AG08395 (cell line): ENCODE results near the gene ELL3.
"Not testable (repeated sequence)": the region's sequence is repeated elsewhere in the genome, so short reads cannot be mapped to it uniquely, and the experiment has no call there.

ENCODE experiments used
- DNase-seq: peaks from one replicate; pipeline ENCODE4 v3.0.0; 2012; ENCODE audit warnings: mixed read lengths, low spot score

Gene ELL3

DNA sequence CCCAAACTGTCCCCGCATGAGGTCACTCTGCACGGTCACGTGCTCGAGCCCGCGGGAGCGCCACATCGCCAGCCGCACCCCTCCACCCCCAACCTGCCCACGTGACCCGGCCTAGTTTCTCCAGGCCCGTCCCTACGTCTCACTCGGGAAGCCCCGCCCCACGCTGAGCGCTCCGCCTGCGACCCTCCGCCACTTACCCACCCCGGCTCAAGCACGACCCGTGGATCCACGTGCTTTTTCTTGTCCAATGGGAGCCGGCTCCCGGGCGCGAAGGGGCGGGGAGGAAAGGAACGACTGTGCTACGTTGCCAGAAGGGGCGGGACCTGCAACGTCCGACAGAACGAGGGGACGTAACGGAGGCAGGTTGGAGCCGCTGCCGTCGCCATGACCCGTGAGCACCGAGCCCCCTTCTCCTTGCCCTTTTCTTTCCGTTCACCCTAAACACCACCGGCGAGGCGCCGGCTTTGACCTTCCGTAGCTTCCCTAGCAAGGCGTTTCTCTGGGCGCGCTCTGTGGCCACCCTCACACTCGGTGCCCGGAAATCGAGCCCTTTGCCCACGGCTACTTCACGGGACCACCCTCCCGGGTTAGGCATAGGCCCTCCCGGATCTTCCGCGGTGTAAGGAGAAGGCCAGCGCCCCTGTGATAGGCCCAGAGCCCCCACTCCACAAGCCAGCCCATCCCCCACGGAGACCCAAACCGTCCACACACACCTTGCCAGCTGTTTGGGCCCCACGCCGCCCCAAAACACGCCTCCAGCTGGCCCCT is 15.4 kb upstream of the ELL3 start, which contains the start of gene SERF2:
Gene SERF2, plus strand, starts transcription at position 328 of the 768 bp plus-strand sequence. Its CDS starts 57 bp downstream, at position 385.
- peak; percentile 100 for DNase-seq

DNA sequence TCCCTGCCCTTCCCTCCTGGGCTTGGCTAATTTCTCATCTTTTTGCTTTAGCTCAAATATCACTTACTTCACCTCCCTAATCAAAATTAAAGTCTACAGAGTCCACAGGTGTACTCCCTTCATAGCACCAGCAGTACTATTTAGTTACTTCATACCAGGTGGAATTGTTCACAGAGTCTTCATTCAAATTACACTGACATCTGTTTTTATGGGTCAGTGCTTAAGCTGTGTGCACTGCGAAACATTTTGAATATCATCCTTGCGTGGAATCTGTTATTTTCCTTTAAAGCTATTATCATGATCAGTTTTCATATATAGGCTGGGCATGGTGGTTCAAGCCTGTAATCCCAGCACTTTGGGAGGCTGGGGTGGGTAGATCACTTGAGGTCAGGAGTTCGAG is 12.6 kb upstream of the ELL3 start:
- no peak for DNase-seq

DNA sequence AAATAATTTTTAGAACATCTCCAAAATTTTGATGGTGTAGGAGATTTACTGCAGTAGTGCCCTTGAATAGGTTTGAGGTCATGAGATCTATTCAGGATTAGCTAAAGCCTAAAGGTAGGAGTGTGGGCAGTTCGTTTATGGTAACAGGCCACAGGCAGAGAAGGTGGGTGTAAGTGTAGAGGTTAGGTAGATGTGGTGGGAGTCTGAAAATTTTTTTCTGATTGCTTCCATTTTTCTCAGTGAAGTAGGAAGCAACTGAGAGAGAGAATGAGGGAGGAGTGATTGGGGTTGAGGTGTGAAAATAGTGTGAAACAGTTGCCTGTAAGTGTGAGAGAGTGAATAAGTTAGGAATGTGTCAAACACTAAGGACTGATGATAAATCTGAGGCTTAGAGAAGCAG is 2.2 kb upstream of the ELL3 start:
- DNase-seq, result no peak

DNA sequence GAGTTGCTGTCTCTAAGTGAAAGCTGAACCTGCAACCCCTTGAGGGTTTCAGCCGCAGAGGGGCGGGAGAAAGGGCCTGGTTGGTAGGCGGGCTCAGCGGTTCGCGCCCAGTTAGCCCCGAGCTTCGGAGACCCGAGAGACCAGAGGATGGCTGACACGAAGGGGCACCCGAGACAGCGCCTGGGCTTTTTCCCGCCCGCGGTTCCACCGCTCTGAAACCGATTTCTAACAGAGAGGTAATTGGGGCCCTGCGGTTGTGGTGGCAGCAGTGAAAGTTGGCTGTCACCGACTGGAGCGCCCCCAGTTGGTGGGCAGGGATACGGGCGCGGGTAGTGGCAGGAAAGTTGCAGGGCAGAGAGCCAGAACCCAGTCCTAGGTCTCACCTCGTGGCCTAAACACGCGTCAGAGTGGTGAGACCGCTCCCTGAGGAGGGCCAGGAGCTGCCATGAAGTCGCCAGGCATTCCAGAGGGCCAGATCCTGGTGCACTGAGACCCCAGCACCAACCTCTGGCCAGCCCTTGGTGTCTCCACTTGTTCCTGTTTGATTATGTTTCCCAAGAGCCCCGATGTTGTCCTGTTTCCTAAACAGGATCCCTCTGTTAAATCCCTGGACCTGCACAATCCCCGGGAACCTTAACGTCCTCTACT is 625 bp upstream of the ELL3 start:
- peak; percentile 71 for DNase-seq

DNA sequence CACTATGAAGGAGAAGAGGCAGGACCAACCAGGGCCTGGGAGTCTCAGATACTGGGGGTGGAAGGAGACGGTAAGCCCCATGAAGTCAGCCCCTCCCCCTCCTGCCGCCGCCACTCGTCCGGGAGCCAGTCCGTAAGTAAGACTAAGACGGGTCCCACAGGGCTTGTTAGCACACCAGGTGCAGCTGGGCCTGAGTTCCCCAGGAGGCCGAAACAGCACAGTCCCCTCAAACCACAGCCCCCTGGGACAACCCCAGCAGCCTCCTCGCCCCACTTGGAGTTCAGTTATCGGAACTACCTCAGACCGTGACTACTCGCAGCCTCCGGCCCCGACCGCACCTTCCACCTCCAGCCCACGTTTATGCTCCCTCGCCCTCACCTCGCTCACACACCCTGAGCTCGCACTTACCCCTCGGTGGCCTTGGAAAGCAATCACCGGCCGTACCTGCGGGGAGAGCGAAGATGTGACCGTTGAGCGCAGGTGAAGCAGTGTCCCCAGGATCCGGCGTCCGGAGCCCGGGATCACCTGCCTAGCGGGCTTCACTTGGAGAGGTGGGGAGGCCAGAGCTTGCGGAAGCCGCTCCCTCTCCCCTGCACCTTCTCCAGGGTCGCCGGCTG is 557 bp downstream of the ELL3 start:
- no peak for DNase-seq

DNA sequence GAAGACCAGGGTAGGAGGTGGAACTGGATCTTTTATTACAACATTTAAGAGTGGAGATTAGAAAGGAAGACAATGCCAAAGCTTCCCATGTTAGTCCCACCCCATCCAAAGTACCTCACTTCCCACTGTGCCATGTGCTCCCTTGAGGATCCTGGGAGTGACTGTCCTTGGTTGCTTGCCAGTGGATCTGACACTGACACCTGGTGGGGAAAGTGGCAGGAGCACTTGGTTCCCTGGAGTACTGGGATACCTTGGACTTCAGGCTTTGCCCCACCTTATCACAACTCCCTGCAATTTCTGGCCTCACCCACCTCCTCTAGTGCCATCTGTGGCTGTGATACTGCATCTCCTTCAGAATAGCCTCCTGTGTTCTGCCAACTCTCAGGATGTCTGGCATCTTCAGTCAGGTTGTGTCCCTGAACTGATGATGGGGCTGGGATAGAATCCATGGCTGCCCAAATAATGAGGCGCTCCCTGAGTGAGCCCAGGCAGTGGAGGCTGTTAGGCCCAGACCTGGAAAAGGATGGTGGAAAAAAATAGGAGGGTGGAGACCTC is 1.3 kb downstream of the ELL3 start:
- DNase-seq, result peak; percentile 38

DNA sequence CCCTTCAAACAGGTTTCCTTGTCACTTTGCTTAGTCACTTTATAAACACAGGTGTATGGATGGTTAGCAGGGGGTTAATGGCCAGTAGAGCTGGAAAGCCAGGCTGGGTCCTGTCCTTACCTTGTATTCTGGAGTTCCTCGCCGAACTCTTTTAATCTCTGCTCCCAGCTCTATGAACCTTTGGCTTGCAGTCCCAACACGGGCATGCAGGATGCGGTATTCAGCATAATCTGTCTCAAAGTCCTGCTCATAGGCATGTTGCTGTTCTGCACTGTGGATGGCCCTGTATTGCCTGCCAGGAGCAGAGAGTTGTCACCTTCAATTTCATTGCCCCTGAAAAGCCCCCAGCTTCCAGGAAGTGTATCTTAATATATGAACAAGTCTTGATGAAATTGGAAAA is 2.7 kb downstream of the ELL3 start:
- DNase-seq, result no peak

DNA sequence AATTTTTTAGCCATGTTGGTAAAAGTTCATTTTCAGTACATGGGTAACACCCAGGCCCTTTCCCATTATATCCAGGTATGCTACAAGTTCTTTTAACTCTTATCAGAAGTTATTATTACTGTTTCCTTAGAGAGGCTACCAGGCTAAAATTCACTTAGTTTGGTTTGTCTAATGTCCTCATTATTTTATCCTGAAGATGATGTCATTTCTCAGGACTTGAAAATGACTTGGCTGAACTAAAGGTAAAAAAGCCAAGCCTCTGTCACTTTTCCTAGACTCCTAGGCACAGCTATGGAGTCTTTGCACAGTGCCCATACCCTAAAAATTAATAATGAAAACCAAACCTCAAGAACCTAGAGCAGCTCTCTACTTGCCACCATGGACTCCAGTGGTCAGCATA is 4.1 kb downstream of the ELL3 start:
- no peak for DNase-seq

DNA sequence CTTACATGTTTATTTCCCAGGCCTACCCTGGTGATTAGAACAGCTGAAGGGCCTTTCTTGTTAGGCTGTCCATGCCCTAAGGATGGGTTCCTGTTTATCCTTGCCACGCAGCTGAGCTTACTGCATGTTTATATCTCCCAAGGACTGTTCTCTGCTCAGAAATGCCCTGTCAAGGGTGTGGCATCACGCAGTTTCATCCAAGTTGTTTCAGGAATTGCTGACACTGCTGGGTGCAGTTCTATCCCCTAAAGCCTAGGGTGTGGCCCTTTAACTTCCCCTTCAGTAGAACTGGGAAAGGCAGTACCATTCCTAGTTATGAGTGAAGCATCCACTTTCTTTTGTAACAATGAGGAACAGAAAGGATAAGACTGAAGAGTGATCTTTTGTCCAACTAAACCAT is 5.0 kb downstream of the ELL3 start:
- DNase-seq, result no peak

DNA sequence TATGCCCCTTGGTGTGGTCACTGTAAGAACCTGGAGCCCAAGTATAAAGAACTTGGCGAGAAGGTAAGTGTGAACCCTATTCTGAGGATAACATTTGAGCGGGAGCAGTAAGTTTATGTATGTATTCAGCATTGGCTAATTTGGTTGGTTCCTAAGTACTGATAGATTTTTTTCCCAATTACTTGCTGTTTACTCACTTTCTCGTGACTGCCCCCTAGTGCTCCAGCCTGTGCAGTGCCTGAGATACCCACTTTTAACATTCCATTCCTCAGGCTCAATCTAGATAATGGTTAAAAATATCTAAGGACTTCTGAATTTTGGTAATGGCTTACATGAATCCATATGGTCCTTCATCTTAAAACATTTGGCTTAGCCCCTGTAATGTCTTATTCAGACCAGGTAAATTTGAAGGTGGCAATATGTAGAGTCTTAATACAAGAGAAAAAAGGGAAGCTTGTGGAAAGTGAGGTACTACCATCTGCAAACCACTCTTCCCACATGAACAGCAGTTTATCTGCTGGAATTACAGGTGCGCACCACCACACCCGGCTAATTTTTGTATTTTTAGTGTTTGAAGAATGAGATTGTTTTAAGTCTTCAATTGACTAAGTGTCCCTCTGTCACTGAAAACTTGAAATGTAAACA is 7.1 kb downstream of the ELL3 start:
- DNase-seq, result peak; percentile 72

DNA sequence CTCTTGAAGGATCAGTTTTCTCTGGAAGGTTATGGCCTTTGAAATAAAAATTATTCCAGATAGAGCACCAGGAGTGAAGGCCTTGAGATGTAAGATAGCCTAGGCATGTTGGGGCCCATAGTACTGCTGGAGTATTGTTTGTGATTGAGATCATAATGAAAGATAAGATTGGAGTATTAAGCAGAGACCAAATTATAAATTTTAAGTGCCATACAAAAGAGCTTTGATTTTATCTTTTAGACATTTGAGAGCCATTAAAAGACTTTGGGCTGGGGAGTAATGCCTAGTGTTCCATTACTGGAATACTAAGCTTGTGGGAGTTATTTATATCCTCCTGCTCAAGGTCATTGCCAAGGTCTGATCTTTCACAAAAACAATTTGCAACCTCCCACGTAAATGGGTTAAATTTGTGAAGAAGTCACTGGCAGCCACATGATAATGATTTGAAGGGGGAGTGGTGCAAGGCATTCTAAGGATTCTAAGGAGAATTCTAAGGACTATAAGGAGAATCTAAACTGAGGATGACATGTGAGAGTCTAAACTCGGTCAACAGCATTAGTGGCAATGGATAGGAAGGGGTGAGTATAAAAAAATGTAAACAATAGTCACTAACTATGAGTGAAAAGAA is 12.8 kb downstream of the ELL3 start:
- DNase-seq, result no peak

DNA sequence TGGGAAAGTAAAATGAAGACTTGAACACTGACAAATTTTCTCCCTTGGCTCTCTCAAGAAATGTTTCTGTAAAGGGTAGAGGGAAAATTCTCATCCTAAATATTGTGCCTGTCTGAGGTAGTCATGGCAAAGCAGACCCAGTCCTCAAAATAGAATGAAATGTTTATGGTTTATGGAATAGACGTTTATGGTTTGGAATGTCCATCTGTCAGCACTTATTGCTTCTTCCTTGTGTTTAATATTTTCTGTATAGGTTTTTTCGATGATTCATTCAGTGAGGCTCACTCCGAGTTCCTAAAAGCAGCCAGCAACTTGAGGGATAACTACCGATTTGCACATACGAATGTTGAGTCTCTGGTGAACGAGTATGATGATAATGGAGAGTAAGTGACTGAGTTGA is 13.9 kb downstream of the ELL3 start:
- DNase-seq, result no peak

DNA sequence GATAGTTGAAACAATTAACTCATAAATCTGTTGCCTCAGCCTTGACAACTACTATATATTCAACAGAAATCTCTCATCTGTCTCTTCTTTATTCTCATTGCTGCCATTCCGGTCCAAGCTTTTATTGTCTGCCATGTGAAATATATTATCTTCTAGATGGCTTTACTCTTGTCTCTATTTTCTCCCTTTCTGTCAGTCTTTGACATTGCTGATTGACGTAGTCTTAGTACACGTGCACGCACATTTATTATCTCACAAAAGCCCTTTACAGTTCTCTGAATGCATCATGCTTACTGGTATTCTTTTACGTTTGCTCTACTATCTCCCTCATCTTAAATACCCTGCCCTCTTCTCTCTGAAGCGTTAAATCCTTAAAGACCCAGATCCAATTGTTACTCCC is 24.9 kb downstream of the ELL3 start:
- no peak for DNase-seq

DNA sequence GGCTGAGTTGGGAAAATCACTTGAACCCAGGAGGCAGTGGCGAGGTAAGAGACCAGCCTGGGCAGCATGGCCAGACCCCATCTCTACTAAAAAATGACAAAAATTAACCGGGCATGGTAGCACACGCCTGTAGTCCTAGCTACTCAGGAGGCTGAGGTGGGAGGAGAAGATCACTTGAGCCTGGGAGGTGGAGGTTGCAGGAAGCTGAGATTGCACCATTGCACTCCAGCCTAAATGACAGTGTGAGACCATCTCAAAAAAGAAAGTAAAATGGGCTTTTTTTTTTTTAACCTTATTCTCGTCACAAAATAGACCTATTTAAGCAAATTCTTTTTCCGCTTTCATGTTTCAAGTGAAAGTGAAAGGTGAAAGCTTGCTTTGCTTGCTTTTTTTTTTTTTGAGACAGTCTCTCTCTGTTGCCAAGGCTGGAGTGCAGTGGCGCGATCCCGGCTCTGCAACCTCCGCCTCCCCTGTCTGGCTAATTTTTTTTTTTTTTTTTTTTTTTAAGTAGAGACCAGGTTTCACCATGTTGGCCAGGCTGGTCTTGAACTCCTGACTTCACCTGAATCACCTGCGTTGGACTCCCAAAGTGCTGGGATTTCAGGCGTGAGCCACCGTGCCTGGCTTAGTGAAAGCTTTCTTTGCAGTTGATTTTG is 26.9 kb downstream of the ELL3 start:
- no peak for DNase-seq

DNA sequence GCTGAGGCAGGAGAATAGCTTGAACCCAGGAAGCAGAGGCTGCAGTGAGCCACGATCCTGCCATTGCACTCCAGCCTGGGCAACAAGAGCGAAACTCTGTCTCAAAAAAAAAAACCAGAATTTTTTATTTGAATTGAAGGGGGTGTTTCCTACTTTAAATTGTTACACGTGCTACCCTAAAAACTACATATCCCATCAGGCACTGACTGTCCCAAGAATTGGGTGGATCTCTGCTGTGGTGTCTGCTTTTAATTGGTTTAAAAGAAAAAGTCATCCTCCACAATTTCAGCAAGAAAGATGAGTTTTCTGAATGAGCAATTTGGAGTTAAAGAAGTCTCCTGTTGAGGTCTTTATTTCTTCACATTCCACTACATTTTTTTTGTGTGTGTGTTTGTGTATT is 28.4 kb downstream of the ELL3 start:
- peak; percentile 55 for DNase-seq

DNA sequence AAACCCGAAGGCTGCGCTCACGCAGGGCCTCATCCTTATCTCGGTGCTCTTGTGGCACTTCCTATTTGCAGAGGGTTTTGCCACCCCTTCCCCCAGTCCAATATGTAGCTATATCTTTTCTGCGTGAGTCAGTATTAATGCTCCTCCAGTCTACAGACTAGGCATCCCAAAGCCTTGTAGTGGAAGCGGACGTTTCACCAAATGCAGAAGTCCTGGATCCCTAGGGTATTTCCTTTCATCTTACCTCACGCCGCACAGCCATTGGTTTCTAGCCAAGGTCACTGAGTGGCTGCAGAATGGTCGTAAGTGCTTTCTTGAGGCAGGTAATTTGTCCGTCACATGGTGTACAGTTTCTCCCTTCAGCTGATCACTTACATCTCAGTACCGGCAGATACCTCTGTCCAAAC is 29.9 kb downstream of the ELL3 start:
- not testable (repeated sequence) for DNase-seq

DNA sequence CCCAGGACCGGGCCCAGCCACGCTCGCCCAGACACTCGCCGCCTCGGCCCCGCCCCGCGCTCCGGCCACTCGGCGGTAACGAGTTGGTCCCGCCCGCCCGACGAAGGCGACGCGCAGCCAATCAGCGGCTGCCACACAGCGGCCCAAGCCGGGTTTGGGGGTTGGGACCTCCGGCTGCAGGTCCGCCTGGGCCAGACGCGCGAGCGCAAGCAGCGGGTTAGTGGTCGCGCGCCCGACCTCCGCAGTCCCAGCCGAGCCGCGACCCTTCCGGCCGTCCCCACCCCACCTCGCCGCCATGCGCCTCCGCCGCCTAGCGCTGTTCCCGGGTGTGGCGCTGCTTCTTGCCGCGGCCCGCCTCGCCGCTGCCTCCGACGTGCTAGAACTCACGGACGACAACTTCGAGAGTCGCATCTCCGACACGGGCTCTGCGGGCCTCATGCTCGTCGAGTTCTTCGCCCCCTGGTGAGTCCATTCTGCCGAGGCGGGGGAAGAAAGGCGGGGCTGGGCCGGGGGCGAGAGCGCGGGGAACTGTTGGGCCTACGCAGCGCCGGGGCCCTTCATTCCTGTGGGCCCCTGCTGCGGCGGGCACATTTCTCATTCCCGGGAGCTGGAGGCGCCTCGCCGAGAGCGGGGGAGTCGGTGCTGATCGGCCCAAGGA is 30.4 kb downstream of the ELL3 start, which contains the start of gene PDIA3:
Gene PDIA3, plus strand, starts transcription at position 194 of the 658 bp plus-strand sequence. Its CDS starts 102 bp downstream, at position 296.
- DNase-seq, result peak; percentile 95

DNA sequence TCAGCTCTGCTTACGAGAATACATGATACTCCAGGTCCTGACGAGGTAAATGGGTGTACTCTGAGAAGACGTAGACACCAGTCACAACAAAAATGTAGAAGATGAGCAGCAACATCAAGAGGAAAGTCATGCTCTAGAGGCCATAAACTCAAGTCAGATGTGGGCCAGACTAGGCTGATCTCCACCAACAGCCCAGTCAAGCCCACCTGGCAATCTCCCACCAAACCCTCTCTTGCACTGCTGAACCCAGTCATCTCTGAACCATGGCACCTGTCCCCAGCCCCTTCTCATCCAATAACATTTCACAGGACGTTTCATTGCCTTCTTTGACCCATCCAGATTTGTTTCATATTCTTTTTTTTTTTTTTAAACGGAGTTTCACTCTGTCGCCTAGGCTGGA is 41.4 kb downstream of the ELL3 start:
- no peak for DNase-seq

DNA sequence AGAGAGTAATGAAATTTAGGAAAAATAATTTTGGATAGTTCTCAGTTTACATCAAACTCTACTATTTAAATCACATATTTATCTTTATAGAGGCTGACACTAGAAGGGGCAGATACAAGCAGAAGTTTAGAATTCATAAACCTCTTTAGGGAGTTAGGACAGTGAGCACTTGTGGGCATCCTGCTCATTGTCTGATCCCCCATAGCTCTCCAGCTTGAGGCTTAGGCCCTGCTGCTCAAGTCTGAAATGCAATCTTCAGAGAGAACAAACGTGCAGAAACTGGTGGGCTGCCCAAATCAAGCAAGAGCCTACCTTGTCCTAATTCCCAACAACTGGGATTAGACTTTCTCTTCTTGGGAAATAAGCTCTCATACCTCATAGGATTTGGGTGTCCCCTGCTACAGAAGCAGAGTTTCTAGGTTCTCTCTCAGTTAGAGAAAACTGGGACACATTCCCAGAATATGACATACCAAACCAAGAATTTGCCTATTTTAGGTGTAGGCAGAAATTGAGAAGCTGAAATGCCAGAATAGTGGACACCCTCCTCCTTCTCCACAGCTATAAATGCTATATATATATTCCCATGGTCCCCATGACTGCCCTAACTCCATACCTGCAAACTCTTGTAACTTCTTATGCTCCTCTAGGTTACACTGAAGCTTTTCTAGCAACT is 48.6 kb downstream of the ELL3 start:
- DNase-seq, result peak; percentile 52

DNA sequence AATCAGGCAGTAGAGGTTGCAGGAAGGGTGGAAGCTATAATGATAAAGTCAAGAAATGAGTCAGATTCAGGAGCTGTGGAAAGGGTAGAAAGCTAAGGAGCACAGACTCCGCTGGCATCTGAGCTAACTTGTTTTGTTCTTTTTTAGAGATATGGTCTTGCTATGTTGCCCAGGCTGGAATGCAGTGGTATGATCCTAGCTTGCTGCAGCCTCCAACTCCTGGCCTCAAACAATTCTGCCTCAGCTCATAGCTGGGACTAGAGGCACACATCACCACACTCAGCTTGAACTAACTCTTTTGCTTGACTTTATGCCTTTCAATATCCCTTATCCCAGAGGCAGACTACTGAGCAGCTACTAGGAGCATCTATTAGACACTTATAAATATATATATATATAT is 50.5 kb downstream of the ELL3 start:
- not testable (repeated sequence) for DNase-seq
